Omental fat pad (tissue), 4 donors: ENCODE measurements around the gene DAPK1. TPM values are rescaled to one million over a fixed set of nuclear protein-coding genes. Genes with fewer than 3 reads are reported as not detected.

Experiments
- ATAC-seq: fragments of 150-250 bp; one replicate; pipeline ENCODE4 v1.9.1; 2016; ENCODE audit warnings: mild to moderate bottlenecking, moderate library complexity; ENCODE audit not compliant: low FRiP score
- DNase-seq: peaks from one replicate; pipeline ENCODE4 v3.0.0-alpha.2; 2019; ENCODE audit warnings: low spot score
- CTCF ChIP-seq, 3 donors: fragments of 450-650 bp; IDR thresholded peaks; one replicate each; pipeline ENCODE4 v1.5.1; 2016 to 2017; ENCODE audit warnings: antibody characterized with exemption in 3 of 3, mild to moderate bottlenecking in 3 of 3, moderate library complexity in 2 of 3
- total RNA-seq, 4 donors: library from RNA; depleted of rRNA; stranded (reverse); fragments of >200 nt; gene quantifications; one replicate each; pipeline ENCODE4 v1.1.0, GENCODE V29; 2016

The DAPK1 gene
- total RNA-seq, 4 donors from 2014 or later = 56.1 to 214 (median 88.1) TPM

- TF ChIP-seq CTCF (IDR thresholded peaks at IDR 0.05) = no peak
- no peak for DNase-seq
- no peak for ATAC-seq
Observed at GRCh38 chr9:87540444-87541105, 42.9 kb downstream of the DAPK1 start.

DNA sequence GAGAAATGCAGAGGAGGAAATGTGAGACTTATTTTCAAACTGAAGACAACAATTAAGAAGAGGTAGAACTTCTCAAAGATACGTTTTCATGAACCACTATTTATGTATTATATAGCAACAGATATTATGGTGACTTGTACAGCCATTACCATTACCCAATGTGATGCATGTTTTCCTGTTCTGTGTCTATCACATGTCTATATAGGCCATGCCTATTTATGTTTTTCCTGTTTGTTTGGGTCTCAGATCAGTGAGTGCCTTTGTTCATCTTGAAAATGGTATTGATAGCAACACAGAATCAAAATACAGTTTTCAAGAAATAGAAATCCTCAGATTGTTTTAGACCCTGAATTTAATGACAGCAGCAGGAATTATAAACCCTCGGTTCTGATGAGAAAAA is 44.0 kb downstream of the DAPK1 start:
- DNase-seq = no peak
- TF ChIP-seq CTCF (IDR thresholded peaks at IDR 0.05) = no peak
- ATAC-seq = no peak

- no peak for DNase-seq
- no peak for ATAC-seq
- no peak for TF ChIP-seq CTCF (IDR thresholded peaks at IDR 0.05)
Observed at GRCh38 chr9:87542141-87542540, 44.5 kb downstream of the DAPK1 start.

DNA sequence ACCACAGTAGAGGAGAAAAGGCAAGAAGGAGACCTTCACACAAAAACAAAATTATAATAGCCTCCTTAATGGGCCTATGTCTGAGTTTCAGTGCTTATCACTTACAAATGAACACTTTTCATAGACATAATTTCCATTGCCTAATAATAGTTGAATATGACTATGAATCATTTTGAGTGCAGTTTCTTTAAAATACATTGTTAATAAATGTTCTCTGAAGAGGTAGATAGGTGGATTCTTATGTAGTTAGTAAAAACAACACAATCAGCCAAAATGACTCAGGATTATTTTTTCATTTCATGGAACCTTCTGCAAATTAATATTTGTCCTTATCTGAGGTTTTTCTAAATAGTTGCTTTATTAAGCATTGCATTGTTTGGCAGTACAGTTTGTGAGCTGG is 45.6 kb downstream of the DAPK1 start:
- peak; percentile 46 for ATAC-seq

DNA sequence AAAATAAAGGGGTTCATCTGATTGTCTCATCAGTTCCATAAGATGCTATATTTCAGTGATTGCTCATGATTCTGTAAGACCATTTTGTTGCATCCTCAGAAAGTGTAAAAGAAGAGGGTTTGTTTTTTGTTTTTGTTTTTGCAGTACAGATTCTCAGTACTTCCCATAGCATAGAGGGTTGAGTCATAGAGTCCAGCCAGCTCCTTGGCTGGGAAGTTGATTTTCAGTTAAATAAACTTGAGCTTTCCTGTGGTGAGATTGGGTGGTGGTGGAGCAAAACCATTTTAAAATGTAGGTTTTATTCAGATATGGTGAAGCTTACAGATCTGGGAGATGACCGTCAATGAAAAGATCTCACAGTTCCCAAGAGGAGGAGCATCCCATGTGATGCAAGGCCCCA is 48.2 kb downstream of the DAPK1 start:
- DNase-seq = no peak

More for the DNA sequence above, 45.6 kb downstream of the DAPK1 start:
- no peak for TF ChIP-seq CTCF (IDR thresholded peaks at IDR 0.05)
- DNase-seq = no peak

DNA sequence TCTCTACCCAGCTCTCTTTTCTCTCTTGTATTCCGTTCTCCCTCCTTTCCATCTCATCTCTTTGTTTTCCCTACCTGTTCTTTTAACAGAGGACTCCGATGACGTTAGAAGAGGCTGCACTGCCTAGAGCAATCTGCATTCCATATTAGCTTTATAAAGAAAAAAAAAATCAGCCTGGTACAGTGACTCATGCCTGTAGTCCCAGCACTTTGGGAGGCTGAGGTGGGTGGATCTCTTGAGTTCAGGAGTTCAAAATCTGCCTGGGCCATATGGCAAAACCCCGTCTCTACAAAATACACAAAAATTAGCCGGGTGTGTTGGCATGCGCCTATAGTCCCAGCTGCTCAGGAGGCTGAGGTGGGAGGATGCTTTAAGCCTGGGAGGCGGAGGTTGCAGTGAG is 49.0 kb downstream of the DAPK1 start:
- no peak for ATAC-seq
- no peak for DNase-seq
- TF ChIP-seq CTCF (IDR thresholded peaks at IDR 0.05) = no peak

More for the DNA sequence above, 48.2 kb downstream of the DAPK1 start:
- TF ChIP-seq CTCF (IDR thresholded peaks at IDR 0.05) = no peak
- no peak for ATAC-seq

GRCh38 chr9:87547671-87548081 is 50.0 kb downstream of the DAPK1 start:
- DNase-seq (no peak), ATAC-seq (peak; percentile 20)
- no peak for TF ChIP-seq CTCF (IDR thresholded peaks at IDR 0.05)
